ENCODE data around the gene SFMBT2.

DNA sequence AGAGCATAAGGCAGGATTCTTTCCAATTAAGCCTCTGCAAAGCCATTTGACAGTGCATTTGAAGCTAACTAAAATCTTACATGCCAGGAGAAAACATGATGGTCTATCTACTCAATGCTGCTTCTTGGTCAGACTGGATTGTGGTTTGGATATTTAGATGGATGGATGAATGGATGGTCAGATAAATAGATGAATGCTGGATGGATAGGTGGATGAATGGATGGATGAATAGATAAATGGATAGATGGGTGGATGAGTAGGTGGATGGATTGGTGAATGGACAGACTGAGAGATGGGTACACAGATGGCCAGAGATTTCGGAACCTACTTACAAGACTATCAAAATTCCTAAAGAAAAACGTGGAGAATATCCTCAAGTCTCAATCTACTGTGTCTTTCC is 127.6 kb downstream of the SFMBT2 start:
- no peak for TF ChIP-seq CTCF (IDR thresholded peaks at IDR 0.05; ENCODE audit: low read depth, low read length)
- no peak for TF ChIP-seq EZH2phosphoT487 (IDR thresholded peaks at IDR 0.05; ENCODE audit: low read depth)
